HepG2 (cell line): Measurements from ENCODE around the gene TRIM67.

Experiments
- CTCF ChIP-seq: sonication (generic); formaldehyde crosslinking; IDR thresholded peaks from 2 replicates; pipeline ENCODE4 v1.5.0; 2020; ENCODE audit warnings: mild to moderate bottlenecking, missing genetic modification reagents, moderate library complexity
- GTF2F1 ChIP-seq: fragments of 150-350 bp; IDR thresholded peaks from 2 replicates; pipeline ENCODE4 v1.6.1; 2014; ENCODE audit warnings: low read length
- MYNN ChIP-seq: sonication (generic); formaldehyde crosslinking; IDR thresholded peaks from 2 replicates; pipeline ENCODE4 v1.4.0; 2020; ENCODE audit warnings: mild to moderate bottlenecking, low read depth, missing genetic modification reagents
- POLR2AphosphoS5 ChIP-seq: IDR thresholded peaks from 2 replicates; pipeline ENCODE4 v1.6.1; 2012; ENCODE audit warnings: low read depth, low read length
- RELA ChIP-seq: sonication (generic); formaldehyde crosslinking; IDR thresholded peaks from 2 replicates; pipeline ENCODE4 v1.4.0; 2020; ENCODE audit warnings: missing genetic modification reagents
- SAP130 ChIP-seq: IDR thresholded peaks from 2 replicates; pipeline ENCODE4 v1.6.1; 2016; ENCODE audit warnings: low read depth
- SOX6 ChIP-seq, 2 experiments: fragments of 450-650 bp in 1 of 2; sonication (generic) in 1 of 2; formaldehyde crosslinking in 1 of 2; IDR thresholded peaks; 2 replicates each; pipeline versions ENCODE4 v1.4.0 to v1.6.1; 2017 to 2020; ENCODE audit warnings: antibody characterized with exemption in 1 of 2, mild to moderate bottlenecking in 1 of 2, missing genetic modification reagents in 1 of 2

- no peak for TF ChIP-seq RELA (CRISPR knock-in tag)
- TF ChIP-seq MYNN = no peak
- no peak for TF ChIP-seq CTCF (CRISPR knock-in tag)
- no peak for TF ChIP-seq SAP130
- TF ChIP-seq GTF2F1 = no peak
- TF ChIP-seq SOX6 (IDR thresholded peaks at IDR 0.05) = no peak
- TF ChIP-seq SOX6 (CRISPR knock-in tag; IDR thresholded peaks at IDR 0.05) = no peak
- no peak for TF ChIP-seq POLR2AphosphoS5
Observed at GRCh38 chr1:231186356-231187115, 24.7 kb downstream of the TRIM67 start.
